Measurements from ENCODE around the gene BRD9.
"Not testable (repeated sequence)": the region's sequence is repeated elsewhere in the genome, so short reads cannot be mapped to it uniquely, and the experiment has no call there.

The BRD9 gene

GRCh38 chr5:922436-923280 lies 30.1 kb upstream of the BRD9 start:
- DNase-seq, result no peak

- DNase-seq, result no peak
These were observed 29.1 kb upstream of the BRD9 start for GRCh38 chr5:921456-922435.

GRCh38 chr5:920321-920720 lies 27.7 kb upstream of the BRD9 start:
- DNase-seq, result no peak

GRCh38 chr5:919356-920000 lies 26.9 kb upstream of the BRD9 start:
- DNase-seq, result no peak

- not testable (repeated sequence) for DNase-seq
These were observed 26.1 kb upstream of the BRD9 start for GRCh38 chr5:918717-919116.

GRCh38 chr5:916441-917293 lies 24.1 kb upstream of the BRD9 start:
- DNase-seq, result no peak

- DNase-seq, result no peak
These were observed 23.3 kb upstream of the BRD9 start for GRCh38 chr5:915946-916345.

GRCh38 chr5:915346-915745 lies 22.7 kb upstream of the BRD9 start:
- DNase-seq, result not testable (repeated sequence)

GRCh38 chr5:914612-915011 lies 22.0 kb upstream of the BRD9 start:
- no peak for DNase-seq

GRCh38 chr5:914174-914573 lies 21.6 kb upstream of the BRD9 start:
- no peak for DNase-seq

- DNase-seq, result peak; percentile 67
These were observed 19.9 kb upstream of the BRD9 start for GRCh38 chr5:912280-913091.

- no peak for DNase-seq
These were observed 19.0 kb upstream of the BRD9 start for GRCh38 chr5:911601-912000.

- no peak for DNase-seq
These were observed 18.2 kb upstream of the BRD9 start for GRCh38 chr5:910769-911160.

- DNase-seq, result no peak
These were observed 17.6 kb upstream of the BRD9 start for GRCh38 chr5:909994-910768.

- no peak for DNase-seq
These were observed 16.5 kb upstream of the BRD9 start for GRCh38 chr5:909086-909485.

- no peak for DNase-seq
These were observed 15.6 kb upstream of the BRD9 start for GRCh38 chr5:908172-908571.

GRCh38 chr5:907366-907910 lies 14.8 kb upstream of the BRD9 start:
- no peak for DNase-seq

GRCh38 chr5:905139-905642 lies 12.6 kb upstream of the BRD9 start:
- DNase-seq, result no peak

- no peak for DNase-seq
These were observed 11.1 kb upstream of the BRD9 start for GRCh38 chr5:903756-904096.
